HCT116 (cell line): ENCODE measurements around the gene ZNF74. TPM values are rescaled to one million over a fixed set of nuclear protein-coding genes. Genes with fewer than 3 reads are reported as not detected.

Experiments used
- ATAC-seq: fragments of 200-7000 bp; cut with Tn5 transposase; 2 replicates; pipeline ENCODE4 v1.9.1; 2020; ENCODE audit warnings: mild to moderate bottlenecking, moderate library complexity
- BruUV-seq: library from RNA; stranded (reverse); fragments of 400-500 nt; replicated peaks from 2 replicates; lab custom pipeline; 2021; lab: Mats Ljungman, UMichigan
- CTCF ChIA-PET: fragments of 300-600 bp; sonication (Branson Sonifier 250); formaldehyde crosslinking; loops from one replicate; lab custom pipeline; 2021; ENCODE audit warnings: antibody characterized with exemption; lab: Charles Lee
- POLR2A ChIA-PET: fragments of 300-600, 350-600 bp; sonication (Branson Sonifier 250); formaldehyde crosslinking; loops from one replicate; lab custom pipeline; 2021; ENCODE audit warnings: antibody characterized with exemption; lab: Charles Lee
- RAD21 ChIA-PET, 2 experiments: fragments of 300-600 bp; sonication (Branson Sonifier 250); formaldehyde crosslinking; loops; one replicate each; lab custom pipeline; 2023; ENCODE audit warnings: low total read pairs in 2 of 2; ENCODE audit not compliant: uncharacterized antibody in 2 of 2, unreplicated experiment in 2 of 2, low non-redundant PET in 1 of 2; lab: Charles Lee
- DNase-seq: peaks from one replicate; pipeline ENCODE4 v3.0.0-alpha.2; 2010; ENCODE audit warnings: low read depth, low spot score
- H2AFZ ChIP-seq: fragments of 200-600 bp; shearing (Covaris generic), sonication (generic); 2 replicates; pipeline ENCODE4 v1.6.1; 2017; ENCODE audit warnings: low read depth, mixed run types, mixed read lengths, antibody characterized with exemption, low read length; ENCODE audit not compliant: poor library complexity, severe bottlenecking
- H3K27ac ChIP-seq: 2 replicates; pipeline ENCODE4 v1.5.1; 2012; ENCODE audit warnings: low read depth, low read length
- H3K27me3 ChIP-seq: fragments of 200-600 bp; sonication (generic); 2 replicates; pipeline ENCODE4 v1.6.1; 2016; ENCODE audit warnings: mixed run types, low read length, mixed read lengths; ENCODE audit not compliant: insufficient read depth
- H3K36me3 ChIP-seq, 2 experiments: fragments of 200-500 bp in 1 of 2; fragments of 200-600 bp in 1 of 2; sonication (Bioruptor generic) in 1 of 2; sonication (generic) in 1 of 2; 2 replicates each; pipeline versions ENCODE4 v1.5.1 to v1.6.1; 2014 to 2016; ENCODE audit warnings: low read length in 2 of 2, inconsistent platforms in 1 of 2, mixed read lengths in 1 of 2, mixed run types in 1 of 2; ENCODE audit not compliant: insufficient read depth in 2 of 2, control insufficient read depth in 1 of 2
- H3K4me1 ChIP-seq, 2 experiments: fragments of 200-600 bp in 1 of 2; sonication (generic) in 1 of 2; 2 replicates each; pipeline versions ENCODE4 v1.5.1 to v1.6.1; 2012 to 2017; ENCODE audit warnings: low read length in 2 of 2, inconsistent platforms in 1 of 2, mild to moderate bottlenecking in 1 of 2, mixed read lengths in 1 of 2, mixed run types in 1 of 2, moderate library complexity in 1 of 2; ENCODE audit not compliant: insufficient read depth in 2 of 2, control insufficient read depth in 1 of 2
- H3K4me2 ChIP-seq: fragments of 200-600 bp; sonication (generic); 2 replicates; pipeline ENCODE4 v1.6.1; 2017; ENCODE audit warnings: mixed run types, low read length, mixed read lengths
- H3K4me3 ChIP-seq, 2 experiments: fragments of 200-600 bp in 1 of 2; sonication (generic) in 1 of 2; replicated peaks in 1 of 2; 2 replicates each; pipeline ENCODE4 v1.5.1; 2011 to 2016; ENCODE audit warnings: low read length in 2 of 2, control low read depth in 1 of 2, low read depth in 1 of 2, mild to moderate bottlenecking in 1 of 2, mixed read lengths in 1 of 2, mixed run types in 1 of 2
- H3K79me2 ChIP-seq: fragments of 200-600 bp; sonication (generic); 2 replicates; pipeline ENCODE4 v1.6.1; 2017; ENCODE audit warnings: mild to moderate bottlenecking, mixed run types, low read length, moderate library complexity, mixed read lengths; ENCODE audit not compliant: insufficient read depth
- H3K9ac ChIP-seq: fragments of 200-600 bp; sonication (generic); 2 replicates; pipeline ENCODE4 v1.6.1; 2016; ENCODE audit warnings: low read length, mixed read lengths
- H3K9me2 ChIP-seq: fragments of 200-600 bp; sonication (generic), shearing (Covaris generic); 2 replicates; pipeline ENCODE4 v1.6.1; 2017; ENCODE audit warnings: mixed run types, mild to moderate bottlenecking, moderate library complexity; ENCODE audit not compliant: insufficient read depth
- H3K9me3 ChIP-seq, 2 experiments: fragments of 200-500 bp in 1 of 2; fragments of 200-600 bp in 1 of 2; sonication (Bioruptor generic) in 1 of 2; sonication (generic) in 1 of 2; 2 replicates each; pipeline ENCODE4 v1.6.1; 2014 to 2017; ENCODE audit warnings: low read length in 2 of 2, mixed read lengths in 2 of 2, inconsistent platforms in 1 of 2, low read depth in 1 of 2, mild to moderate bottlenecking in 1 of 2, mixed run types in 1 of 2, moderate library complexity in 1 of 2; ENCODE audit not compliant: control insufficient read depth in 1 of 2, insufficient read depth in 1 of 2
- H4K20me1 ChIP-seq: fragments of 200-600 bp; sonication (generic), shearing (Covaris generic); 2 replicates; pipeline ENCODE4 v1.6.1; 2017; ENCODE audit warnings: mixed run types, mild to moderate bottlenecking, moderate library complexity; ENCODE audit not compliant: insufficient read depth
- EZH2phosphoT487 ChIP-seq: fragments of 200-600 bp; IDR thresholded peaks from 2 replicates; pipeline ENCODE4 v1.6.1; 2018; ENCODE audit warnings: antibody characterized with exemption, borderline replicate concordance
- MAX ChIP-seq: IDR thresholded peaks from 2 replicates; pipeline ENCODE4 v1.6.1; 2012
- POLR2A ChIP-seq: IDR thresholded peaks from 2 replicates; pipeline ENCODE4 v1.7.0; 2011; ENCODE audit warnings: borderline replicate concordance; ENCODE audit not compliant: insufficient read depth, insufficient read length; ENCODE audit errors: extremely low read depth
- SRF ChIP-seq: IDR thresholded peaks from 2 replicates; pipeline ENCODE4 v1.6.1; 2012; ENCODE audit warnings: low read depth
- TCF7L2 ChIP-seq: IDR thresholded peaks from 2 replicates; pipeline ENCODE4 v1.7.0; 2011; ENCODE audit warnings: borderline replicate concordance, inconsistent platforms; ENCODE audit not compliant: insufficient read depth, insufficient read length; ENCODE audit errors: extremely low read depth
- ZBTB33 ChIP-seq: IDR thresholded peaks from 2 replicates; pipeline ENCODE4 v1.6.1; 2011; ENCODE audit warnings: mild to moderate bottlenecking, low read length, moderate library complexity; ENCODE audit not compliant: insufficient replicate concordance; ENCODE audit errors: extremely low read depth
- intact Hi-C: fragments of 100-400 bp; cut with micrococcal nuclease; formaldehyde crosslinking; loops from 2 replicates; pipeline ENCODE4 v1.10.0; 2022
- total RNA-seq: library from RNA; stranded (reverse); gene quantifications from one replicate; pipeline ENCODE4 v1.2.1, GENCODE V29; 2021; ENCODE audit not compliant: unreplicated experiment

The ZNF74 gene
- total RNA-seq, 1 experiment from 2014 or later = 15.4 TPM

GRCh38 chr22:20457506-20458240, 63.7 kb downstream of the ZNF74 start:
- DNase-seq (no peak), ATAC-seq (no peak)
- no peaks in the 10 kb centered on the region for H3K9me3 ChIP-seq
- H3K27ac ChIP-seq = no peak overlapping the region
- CTCF ChIA-PET = interaction anchor here (3.4 kb wide), 1 partner anchor 40 kb away, joined by 62 read pairs; no protein-coding TSS in a partner anchor
- no peak overlapping the region for H2AFZ ChIP-seq
- RAD21 ChIA-PET = no interaction called here
- TF ChIP-seq TCF7L2 = no peak
- no peak for TF ChIP-seq POLR2A
- TF ChIP-seq SRF = no peak
- TF ChIP-seq EZH2phosphoT487 = no peak
- TF ChIP-seq ZBTB33 = no peak
- no peak for TF ChIP-seq MAX
- no peak overlapping the region for H3K4me2 ChIP-seq
- no peaks in the 10 kb centered on the region for H3K27me3 ChIP-seq
- H3K9ac ChIP-seq = no peak overlapping the region
- no TSS peak for BruUV-seq
- H3K36me3 ChIP-seq = no peaks in the 10 kb centered on the region; a peak in 1 of 4 replicates
- H3K9me2 ChIP-seq = no peaks in the 10 kb centered on the region
- intact Hi-C loops = loop anchor here (5.0 kb wide), 1 partner anchor 300 kb away; no protein-coding TSS in a partner anchor
- POLR2A ChIA-PET = no interaction called here
- peaks cover 0 to 3% of the 10 kb centered on the region in 2 experiments; a peak in 1 of 4 replicates for H3K4me1 ChIP-seq
- H4K20me1 ChIP-seq = no peaks in the 10 kb centered on the region
- no peak overlapping the region for H3K4me3 ChIP-seq
- no peaks in the 10 kb centered on the region for H3K79me2 ChIP-seq

Other genes with a start within 250 kb of the ZNF74 start
- gene CCDC188, start 243.1 kb upstream of the ZNF74 start, total RNA-seq = not detected
- 19.0 TPM for gene RTN4R, start 125.8 kb upstream of the ZNF74 start, total RNA-seq
- gene DGCR6L, start 74.1 kb upstream of the ZNF74 start, total RNA-seq = 44.9 TPM
- gene SCARF2, start 43.7 kb downstream of the ZNF74 start, total RNA-seq = 2.5 TPM
- gene KLHL22, start 101.6 kb downstream of the ZNF74 start, total RNA-seq = 16.4 TPM
- 81.3 TPM for gene MED15, start 113.5 kb downstream of the ZNF74 start, total RNA-seq